Left forelimb (tissue), 1 donor: ENCODE data around the gene STAG3.
"Not testable (repeated sequence)": the region's sequence is repeated elsewhere in the genome, so short reads cannot be mapped to it uniquely, and the experiment has no call there.

ENCODE experiments used
- DNase-seq: peaks from one replicate; pipeline ENCODE4 v3.0.0-alpha.2; 2018; ENCODE audit warnings: low spot score

The STAG3 gene

GRCh38 chr7:100173806-100174495 lies 3.8 kb upstream of the STAG3 start:
- DNase-seq: no peak

- DNase-seq: no peak
These were observed 3.1 kb upstream of the STAG3 start for GRCh38 chr7:100174582-100174981.

- DNase-seq: no peak
These were observed 2.3 kb upstream of the STAG3 start for GRCh38 chr7:100175296-100175935.

GRCh38 chr7:100176096-100177044 lies 1.3 kb upstream of the STAG3 start:
- DNase-seq: no peak

- DNase-seq: not testable (repeated sequence)
These were observed 2.4 kb downstream of the STAG3 start for GRCh38 chr7:100180084-100180483.

- DNase-seq: not testable (repeated sequence)
These were observed 4.9 kb downstream of the STAG3 start for GRCh38 chr7:100182616-100183015.

- not testable (repeated sequence) for DNase-seq
These were observed 5.4 kb downstream of the STAG3 start for GRCh38 chr7:100183090-100183489.

GRCh38 chr7:100185726-100186125 lies 8.0 kb downstream of the STAG3 start:
- no peak for DNase-seq

- DNase-seq: no peak
These were observed 11.3 kb downstream of the STAG3 start for GRCh38 chr7:100189061-100189460.

- no peak for DNase-seq
These were observed 12.5 kb downstream of the STAG3 start for GRCh38 chr7:100190048-100190711.

- DNase-seq: no peak
These were observed 14.1 kb downstream of the STAG3 start for GRCh38 chr7:100191775-100192174.

GRCh38 chr7:100192281-100192862 lies 14.7 kb downstream of the STAG3 start:
- DNase-seq: not testable (repeated sequence)

- no peak for DNase-seq
These were observed 15.3 kb downstream of the STAG3 start for GRCh38 chr7:100192969-100193368.

GRCh38 chr7:100195222-100195621 lies 17.5 kb downstream of the STAG3 start:
- no peak for DNase-seq

- DNase-seq: not testable (repeated sequence)
These were observed 18.2 kb downstream of the STAG3 start for GRCh38 chr7:100195901-100196322.

- DNase-seq: no peak
These were observed 20.5 kb downstream of the STAG3 start for GRCh38 chr7:100198266-100198665.

GRCh38 chr7:100200693-100201092 lies 23.0 kb downstream of the STAG3 start:
- no peak for DNase-seq

GRCh38 chr7:100204454-100204853 lies 26.7 kb downstream of the STAG3 start:
- DNase-seq: no peak

GRCh38 chr7:100208911-100209408 lies 31.2 kb downstream of the STAG3 start:
- no peak for DNase-seq

GRCh38 chr7:100209493-100209892 lies 31.8 kb downstream of the STAG3 start:
- no peak for DNase-seq

- DNase-seq: no peak
These were observed 33.1 kb downstream of the STAG3 start for GRCh38 chr7:100210805-100211204.
